Measurements from ENCODE around the gene DNAJA1. TPM values are rescaled to one million over a fixed set of nuclear protein-coding genes. Genes with fewer than 3 reads are reported as not detected.
A peak's percentile ranks its signal among the peaks of the same experiment; 100 is the strongest.

DNAJA1 gene
- total RNA-seq, 1 experiment from 2014 or later = 266 TPM

DNA sequence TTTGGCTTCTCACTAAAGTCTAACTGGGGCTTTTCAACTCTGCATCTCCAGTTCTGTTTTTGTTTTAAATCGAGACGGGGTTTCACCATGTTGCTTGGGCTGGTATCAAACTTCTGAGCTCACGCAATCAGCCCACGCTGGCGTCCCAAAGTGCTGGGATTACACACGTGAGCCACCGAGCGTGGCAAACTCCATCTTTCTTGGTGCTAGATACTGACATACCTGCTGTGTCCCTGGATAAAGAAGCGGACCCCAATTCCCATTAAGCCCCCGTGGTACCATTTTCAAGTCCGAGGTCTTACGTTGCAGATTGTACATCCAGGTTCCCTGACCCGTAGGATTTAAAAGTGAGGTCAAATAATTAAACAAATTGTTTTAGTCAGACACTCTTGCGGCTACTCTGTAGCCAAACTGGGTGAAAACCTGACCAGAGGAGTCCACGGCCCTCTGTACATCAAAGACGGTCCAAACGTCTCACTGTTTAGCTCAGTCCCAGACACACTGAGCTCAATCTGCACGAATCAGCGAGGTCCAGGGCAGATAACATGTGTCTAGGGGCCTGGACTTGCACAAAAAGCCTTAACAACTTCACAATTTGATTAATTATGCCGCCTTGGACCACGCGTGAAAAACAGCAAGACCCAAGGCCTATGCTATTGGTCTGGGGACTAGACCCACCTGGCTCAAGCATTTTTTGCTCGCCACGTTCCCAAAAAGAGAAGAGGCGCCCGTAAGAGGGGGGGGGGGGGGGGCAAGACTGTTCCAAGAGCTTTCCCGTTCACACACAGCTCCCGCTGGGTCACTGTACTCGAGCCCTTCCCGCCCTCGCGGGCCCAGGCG lies 727 bp upstream of the DNAJA1 start:
- peak; percentile 59 for DNase-seq (ENCODE audit: low spot score)

DNA sequence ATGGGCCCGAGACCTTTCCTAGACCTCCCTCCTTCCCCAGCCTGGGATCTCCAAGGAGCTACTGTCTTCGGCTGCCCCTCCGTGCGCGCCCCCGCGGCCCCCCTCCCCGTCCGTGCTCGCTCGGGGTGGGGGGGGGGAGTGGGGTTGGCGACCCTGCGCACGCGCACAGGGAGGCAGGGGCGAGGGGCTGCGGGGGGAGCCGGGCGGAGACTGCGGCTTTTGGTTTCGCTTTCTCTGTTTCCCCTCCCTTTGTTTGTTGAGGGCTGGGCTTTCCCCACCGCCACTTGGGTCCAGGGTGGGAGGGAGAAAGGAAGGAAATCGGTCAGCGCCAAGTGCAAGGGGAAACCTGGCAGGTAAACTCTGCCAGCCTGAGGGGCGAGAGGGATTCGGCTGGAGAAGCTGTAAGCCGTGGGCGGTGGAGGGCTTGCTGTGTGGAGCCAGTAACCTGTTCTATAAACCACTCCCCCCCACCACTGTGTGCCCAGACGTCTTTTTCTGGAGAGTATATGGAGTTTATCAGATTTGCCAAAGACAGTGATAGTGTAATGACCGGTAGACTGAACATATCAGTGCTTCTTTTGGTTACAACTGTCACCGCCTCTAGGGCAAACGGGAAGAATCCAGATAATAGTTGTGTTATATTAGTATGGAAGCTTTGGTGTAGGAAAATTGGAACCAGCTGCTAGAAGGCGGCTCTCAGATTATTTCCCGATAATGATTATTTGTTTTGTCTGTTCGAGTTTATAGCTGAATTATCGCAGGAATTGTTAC lies 684 bp downstream of the DNAJA1 start:
- in situ Hi-C loops (cut with HindIII; ENCODE audit: low sequenced_read_pairs) = no loop called here
- peak; percentile 50 for DNase-seq (ENCODE audit: low spot score)

More for the DNA sequence above, 727 bp upstream of the DNAJA1 start:
- in situ Hi-C loops (cut with HindIII; ENCODE audit: low sequenced_read_pairs) = no loop called here

DNA sequence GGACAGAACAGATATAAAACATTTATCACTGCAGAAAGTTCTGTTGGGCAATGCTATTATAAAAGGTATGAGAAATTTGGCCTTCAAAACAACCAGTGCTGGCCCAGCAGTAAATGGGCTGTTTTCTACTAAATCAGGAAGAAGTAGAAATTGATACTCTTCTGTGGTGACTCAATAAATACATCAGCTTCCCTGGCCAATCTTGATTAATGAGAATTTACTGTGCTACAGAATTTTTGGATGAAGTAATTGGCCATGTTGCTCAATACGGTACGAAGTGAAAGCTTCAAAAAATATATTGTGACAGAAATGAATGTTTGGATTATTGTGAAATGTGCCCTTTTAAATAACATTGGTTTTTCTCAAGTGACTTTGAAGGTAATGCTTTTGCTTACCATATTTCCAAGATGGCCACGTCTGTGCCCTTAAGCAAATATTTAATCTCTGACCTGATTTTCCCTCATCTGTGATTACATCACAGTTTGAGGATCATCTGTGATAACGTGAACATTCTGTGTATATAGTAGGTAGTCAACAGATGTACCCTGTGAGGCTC lies 4.2 kb downstream of the DNAJA1 start:
- DNase-seq (ENCODE audit: low spot score) = no peak
- in situ Hi-C loops (cut with HindIII; ENCODE audit: low sequenced_read_pairs) = no loop called here

DNA sequence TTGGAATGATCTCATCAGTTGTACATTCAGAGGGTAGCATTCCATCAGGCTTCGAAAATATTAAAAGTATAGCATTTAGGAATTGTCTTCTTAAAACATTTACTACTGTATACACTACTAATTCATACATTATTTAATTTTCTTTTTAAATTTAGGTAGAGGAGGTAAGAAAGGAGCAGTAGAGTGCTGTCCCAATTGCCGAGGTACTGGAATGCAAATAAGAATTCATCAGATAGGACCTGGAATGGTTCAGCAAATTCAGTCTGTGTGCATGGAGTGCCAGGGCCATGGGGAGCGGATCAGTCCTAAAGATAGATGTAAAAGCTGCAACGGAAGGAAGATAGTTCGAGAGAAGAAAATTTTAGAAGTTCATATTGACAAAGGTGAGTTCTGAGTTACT lies 5.2 kb downstream of the DNAJA1 start:
- in situ Hi-C loops (cut with HindIII; ENCODE audit: low sequenced_read_pairs) = no loop called here
- DNase-seq (ENCODE audit: low spot score) = no peak

DNA sequence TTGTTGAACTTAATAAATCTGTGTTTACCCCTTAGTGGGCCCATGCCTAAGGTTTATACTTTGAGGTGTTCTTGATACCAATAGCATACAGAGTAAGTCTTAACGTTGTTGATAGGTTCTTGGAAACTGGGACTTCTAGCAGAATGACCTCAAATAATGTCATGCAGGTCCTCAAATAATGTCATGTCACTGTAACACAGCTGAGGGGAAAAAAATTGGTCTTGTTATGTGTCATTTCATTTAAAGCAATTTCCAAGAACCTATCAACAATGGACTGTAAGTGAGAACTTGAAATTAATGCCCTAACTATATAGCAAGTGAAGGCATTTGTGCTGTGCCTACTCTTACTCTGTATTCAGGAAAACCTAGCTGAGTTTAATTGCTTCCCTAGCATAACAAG lies 7.2 kb downstream of the DNAJA1 start:
- in situ Hi-C loops (cut with HindIII; ENCODE audit: low sequenced_read_pairs) = no loop called here

DNA sequence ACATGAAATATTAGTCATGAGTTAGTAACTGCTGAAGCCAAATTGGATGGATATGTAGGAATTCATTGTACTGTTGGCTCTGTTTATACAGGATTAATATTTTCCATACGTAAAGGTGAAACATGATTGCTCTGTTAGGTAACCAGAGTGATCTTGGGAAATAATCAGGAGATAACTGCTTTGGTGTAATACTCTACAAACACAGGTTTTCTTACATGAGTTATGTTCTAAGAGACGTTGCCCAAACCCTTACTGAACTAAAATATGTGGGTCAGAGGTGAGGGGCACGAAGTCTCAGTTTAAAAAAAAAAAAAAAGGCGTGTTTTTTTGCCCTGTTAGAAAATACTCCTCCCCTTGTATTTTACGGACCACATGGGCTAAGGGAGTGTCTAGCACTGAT lies 7.8 kb downstream of the DNAJA1 start:
- in situ Hi-C loops (cut with HindIII; ENCODE audit: low sequenced_read_pairs) = no loop called here
- no peak for DNase-seq (ENCODE audit: low spot score)

More for the DNA sequence above, 7.2 kb downstream of the DNAJA1 start:
- no peak for DNase-seq (ENCODE audit: low spot score)

DNA sequence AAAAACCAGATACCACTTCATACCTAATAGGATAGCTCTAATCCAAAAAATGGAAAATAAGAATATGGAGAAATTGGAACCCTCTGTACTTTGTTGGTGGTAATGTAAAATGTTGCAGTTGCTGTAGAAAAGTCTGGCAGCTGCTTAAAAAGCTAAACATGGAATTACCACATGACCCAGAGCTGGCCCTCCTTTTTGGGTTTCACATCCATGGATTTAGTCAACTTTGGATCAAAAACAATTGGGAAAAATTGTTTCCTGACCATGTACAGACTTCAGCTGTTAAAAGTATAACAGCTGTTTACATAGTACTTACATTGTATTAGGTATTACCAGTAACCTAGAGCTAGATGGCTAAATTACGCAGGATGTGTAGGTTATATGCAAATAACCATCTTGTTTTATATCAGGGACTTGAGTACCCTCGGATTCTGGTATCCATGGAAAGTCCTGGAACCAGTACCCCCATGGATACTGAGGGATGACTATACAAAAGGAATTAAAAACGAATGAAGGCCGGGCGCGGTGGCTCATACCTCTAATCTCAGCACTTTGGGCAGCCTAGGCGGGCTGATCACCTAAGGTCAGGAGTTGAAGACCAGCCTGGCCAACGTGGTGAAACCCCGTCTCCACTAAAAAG lies 15.8 kb downstream of the DNAJA1 start:
- in situ Hi-C loops (cut with HindIII; ENCODE audit: low sequenced_read_pairs) = no loop called here
- no peak for DNase-seq (ENCODE audit: low spot score)

DNA sequence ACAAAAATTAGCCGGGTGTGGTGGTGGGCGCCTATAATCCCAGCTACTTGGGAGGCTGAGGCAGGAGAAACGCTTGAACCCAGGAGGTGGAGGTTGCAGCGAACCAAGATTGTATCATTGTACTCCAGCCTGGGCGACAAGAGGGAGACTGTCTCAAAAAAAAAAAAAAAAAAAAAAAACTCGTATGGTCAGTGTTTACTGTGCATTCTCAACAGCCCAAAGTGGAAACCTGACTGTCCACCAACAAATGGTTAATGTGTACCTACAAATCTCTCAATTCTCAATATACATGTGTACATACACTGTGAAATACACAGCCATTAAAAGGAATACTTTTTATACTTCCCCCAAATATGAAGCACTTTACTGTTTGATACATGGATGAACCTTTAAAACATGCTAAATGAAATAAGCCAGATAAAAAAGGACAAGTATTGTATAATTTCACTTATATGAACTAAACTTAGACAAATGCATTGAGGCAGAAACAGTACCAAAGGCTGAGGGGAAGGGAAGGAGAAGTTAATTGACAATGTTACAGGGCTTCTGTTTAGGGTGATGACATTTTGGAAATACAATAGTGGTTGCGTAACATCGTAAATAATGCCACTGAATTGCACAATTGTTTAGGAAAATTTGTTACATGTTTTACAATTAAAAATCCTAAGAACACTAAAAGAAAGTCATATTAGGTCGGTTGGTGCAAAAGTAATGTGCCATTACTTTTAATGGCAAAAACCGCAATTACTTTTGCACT lies 16.5 kb downstream of the DNAJA1 start:
- in situ Hi-C loops (cut with HindIII; ENCODE audit: low sequenced_read_pairs) = no loop called here

DNA sequence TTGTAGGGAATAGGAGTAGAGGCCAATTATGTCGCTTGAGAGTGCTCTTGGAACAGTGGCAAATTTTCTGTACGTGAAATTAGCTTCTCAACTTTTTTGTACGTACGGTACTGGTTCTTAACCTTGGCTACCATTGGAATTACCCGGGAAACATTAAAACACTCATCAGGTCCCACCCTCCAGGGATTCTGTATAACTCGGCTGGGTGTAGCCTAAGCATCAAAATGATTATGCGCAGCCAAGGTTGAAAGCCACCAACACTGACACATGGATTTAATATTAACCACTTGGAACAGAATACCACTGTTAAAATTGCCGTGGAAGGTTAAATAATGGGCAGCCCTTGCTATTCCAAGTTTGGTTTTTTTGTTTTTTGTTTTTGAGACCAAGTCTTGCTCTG lies 17.4 kb downstream of the DNAJA1 start:
- DNase-seq (ENCODE audit: low spot score) = no peak

More for the DNA sequence above, 16.5 kb downstream of the DNAJA1 start:
- DNase-seq (ENCODE audit: low spot score) = no peak

DNA sequence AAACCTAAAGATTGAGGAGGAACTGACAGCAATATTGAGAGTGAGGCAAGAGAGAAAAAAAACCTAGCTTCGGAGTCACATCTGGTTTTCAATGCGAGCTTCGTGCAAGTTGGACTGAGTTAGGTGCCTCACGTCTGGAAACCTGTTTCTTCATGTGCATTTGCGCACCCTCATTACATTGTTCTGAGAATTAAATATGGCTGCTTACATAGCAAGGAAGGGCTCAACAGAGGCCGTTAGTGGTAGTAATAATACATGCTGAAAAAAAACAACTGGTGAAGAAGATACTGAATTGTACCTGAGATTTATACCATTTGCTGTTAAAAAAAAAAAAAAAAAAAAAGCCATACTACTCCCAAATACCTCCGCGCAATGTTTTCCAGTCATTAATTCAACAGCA lies 18.6 kb downstream of the DNAJA1 start:
- no peak for DNase-seq (ENCODE audit: low spot score)
- in situ Hi-C loops (cut with HindIII; ENCODE audit: low sequenced_read_pairs) = no loop called here

More for the DNA sequence above, 17.4 kb downstream of the DNAJA1 start:
- in situ Hi-C loops (cut with HindIII; ENCODE audit: low sequenced_read_pairs) = no loop called here

DNA sequence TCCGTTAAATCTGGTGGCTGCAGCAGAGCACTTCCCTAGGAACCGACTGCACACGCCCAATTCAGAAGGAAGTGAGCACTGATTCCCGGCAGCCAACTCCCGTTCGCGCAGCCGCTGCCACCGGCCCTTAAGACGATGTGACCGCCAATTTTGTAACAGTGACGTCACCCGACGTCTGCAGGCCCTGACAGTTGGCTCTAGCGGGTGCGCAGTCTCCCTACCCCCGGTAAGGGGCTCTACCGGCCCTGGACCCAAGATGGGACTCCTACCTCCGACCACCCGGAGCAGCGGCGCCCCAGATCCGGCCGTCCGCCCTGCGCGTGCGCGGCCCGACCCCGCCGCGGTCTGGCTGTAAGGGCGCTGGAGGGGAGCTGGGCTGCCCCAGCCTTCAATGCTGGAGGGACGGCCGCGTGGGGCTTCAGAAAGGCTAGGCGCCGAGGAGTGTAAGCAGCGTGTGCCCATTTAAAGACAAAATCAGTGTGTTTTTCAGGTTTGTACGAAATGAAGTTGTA lies 19.1 kb downstream of the DNAJA1 start:
- DNase-seq (ENCODE audit: low spot score) = peak; percentile 93

DNA sequence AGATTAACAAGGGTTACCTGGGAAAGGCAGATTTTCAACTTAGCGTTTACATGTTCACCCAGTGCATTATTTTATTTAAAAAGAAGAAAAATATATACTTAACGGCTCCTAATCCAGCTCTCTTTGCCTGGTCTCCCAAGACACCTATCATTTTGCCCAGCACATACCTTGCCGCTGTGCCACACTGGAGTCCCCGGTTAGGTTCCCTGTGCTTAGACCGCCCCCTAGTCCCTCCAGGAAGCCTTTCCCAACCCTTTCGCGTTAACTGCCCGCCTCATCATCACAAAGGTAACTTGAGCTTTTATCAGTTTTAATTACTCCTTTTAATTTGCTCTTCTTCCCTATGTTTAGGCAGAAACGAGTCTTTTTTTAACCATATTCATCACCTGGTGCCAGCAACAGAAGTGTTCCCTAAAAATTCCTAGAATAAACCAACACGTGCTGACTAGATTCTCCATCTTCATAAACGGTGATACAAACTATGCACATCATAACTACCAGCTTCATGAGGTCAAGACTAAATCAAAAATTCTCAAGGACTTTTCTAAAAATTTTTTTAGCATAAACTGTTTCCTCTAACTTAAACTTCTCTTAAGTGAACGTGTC lies 19.7 kb downstream of the DNAJA1 start:
- DNase-seq (ENCODE audit: low spot score) = peak; percentile 73
- in situ Hi-C loops (cut with HindIII; ENCODE audit: low sequenced_read_pairs) = no loop called here

More for the DNA sequence above, 19.1 kb downstream of the DNAJA1 start:
- in situ Hi-C loops (cut with HindIII; ENCODE audit: low sequenced_read_pairs) = no loop called here

DNA sequence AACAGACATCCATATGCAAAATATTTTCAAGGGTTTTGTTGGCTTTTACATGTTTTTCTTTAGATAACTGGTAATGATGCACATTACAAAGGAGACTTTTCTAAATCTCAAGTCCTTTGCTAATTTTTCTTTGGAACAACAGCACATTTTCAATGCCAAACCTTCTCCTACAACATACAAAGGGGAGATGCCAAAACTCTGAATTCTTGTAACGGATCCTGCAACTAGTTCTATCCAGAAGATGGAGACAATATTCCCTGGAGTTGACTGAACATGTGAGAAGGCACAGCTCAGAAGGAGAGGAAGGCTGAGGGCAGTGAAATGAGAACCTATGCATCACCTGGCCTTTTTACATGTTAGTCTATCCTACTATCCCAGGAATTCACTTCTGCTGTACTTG lies 21.0 kb downstream of the DNAJA1 start:
- in situ Hi-C loops (cut with HindIII; ENCODE audit: low sequenced_read_pairs) = no loop called here
- DNase-seq (ENCODE audit: low spot score) = no peak

DNA sequence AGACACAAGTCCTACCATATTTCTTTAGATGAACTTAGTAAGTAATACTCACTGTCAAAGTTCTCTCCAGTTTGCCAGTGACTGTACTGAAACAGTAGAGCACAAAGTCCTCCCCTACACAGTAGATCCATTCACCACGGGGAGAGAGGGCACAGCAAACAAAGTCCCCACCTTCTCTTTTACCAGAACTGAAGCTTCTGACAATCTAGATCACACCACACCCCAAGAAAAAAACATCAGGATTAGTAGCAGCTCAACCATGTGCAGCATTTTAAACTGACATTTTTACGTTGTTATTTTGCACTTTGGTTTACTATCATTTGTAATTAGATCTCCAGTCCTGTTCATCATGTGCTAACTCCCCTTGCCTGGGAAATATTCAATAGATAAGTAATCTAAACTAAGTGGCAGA lies 23.0 kb downstream of the DNAJA1 start:
- in situ Hi-C loops (cut with HindIII; ENCODE audit: low sequenced_read_pairs) = no loop called here
- no peak for DNase-seq (ENCODE audit: low spot score)

DNA sequence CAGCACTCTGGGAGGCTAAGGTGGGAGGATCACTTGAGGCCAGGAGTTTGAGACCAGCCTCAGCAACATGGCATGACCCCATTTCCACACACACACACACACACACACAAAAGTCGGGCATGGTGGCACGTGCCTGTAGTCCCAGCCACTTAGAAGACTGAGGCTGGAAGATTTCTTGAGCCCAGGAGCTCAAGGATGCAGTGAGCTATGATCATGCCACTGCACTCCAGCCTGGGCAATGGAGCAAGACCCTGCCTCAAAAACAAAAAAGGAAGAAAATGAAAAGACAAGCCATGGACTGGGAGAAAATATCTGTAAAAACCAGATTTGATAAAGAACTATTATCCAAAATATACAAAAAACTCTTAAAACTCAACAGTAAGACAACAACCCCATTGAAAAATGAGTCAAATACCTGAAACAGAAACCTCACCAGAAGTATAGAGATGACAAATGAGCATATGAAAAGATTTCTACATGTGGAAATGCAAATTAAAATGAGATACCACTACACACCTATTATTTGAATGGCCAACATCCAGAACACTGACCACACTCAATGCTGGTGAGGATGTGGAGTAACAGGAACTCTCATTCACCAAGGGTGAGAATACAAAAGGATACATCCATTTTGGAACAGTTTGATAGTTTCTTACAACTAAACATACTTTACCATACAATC lies 24.7 kb downstream of the DNAJA1 start:
- in situ Hi-C loops (cut with HindIII; ENCODE audit: low sequenced_read_pairs) = no loop called here
- DNase-seq (ENCODE audit: low spot score) = no peak

DNA sequence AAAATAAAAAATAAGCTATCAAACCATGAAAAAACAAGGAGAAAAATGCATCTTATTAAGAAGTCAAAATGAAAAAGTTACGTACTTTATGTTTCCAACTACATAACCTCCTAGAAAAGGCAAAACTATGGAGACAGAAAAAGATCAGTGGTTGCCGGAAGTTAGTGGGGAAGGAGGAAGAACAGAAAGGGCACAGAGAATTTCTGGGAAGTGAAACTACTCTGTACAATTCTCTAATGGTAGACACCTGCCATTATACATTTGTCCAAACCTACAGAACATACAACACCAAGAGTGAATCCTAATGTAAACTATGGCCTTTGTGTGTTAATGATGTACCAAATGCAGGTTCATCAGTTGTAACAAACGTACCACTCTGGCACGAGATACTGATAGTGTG lies 26.1 kb downstream of the DNAJA1 start:
- DNase-seq (ENCODE audit: low spot score) = no peak
- in situ Hi-C loops (cut with HindIII; ENCODE audit: low sequenced_read_pairs) = no loop called here

DNA sequence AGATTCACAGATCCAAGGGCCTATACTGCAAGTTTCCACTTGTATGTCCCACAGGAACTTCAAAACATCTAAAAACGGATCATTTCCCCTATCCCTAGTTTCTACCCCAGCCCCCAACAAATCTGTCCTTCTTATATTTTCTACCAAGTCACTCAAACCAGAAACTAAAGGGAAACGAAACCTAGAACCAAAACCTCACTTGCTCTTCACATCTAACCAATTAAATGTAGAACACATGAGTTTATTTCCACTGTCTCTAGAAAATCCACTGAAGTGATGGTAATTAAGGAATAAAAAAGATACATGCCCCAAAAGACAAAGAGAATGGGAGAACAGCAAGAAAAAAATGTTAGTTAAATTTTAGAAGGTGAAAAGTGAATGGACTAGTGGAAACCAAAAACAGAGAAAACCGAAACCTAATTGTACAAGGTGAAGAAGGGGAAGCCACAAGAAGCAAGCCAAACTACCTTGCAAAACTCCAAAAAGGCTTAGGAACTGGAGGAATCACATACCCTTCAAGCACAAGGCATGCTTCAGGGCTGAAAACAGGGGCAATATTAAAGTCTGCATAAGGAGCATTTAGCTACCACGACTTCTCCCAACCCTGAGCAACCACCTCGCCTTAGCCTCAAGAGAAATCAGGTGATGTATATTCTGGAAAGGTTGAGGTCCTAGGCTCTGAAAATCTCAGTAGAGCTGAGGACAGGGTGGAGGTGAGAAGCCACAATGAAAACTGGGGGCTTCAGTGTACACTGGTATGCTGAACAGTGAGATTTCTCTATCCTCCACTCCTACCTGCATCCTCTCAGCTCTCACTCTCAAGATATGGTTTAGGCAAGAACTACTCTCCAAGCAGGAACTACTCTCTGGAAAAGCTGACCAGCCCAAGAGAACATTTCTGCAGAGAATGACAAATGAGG lies 40.3 kb downstream of the DNAJA1 start:
- DNase-seq (ENCODE audit: low spot score) = no peak
- in situ Hi-C loops (cut with HindIII; ENCODE audit: low sequenced_read_pairs) = no loop called here

All from G401 (cell line).